HG03432 (cell line): ENCODE measurements around the gene PPTC7.

ENCODE experiments used
- ATAC-seq: cut with Tn5 transposase; IDR thresholded peaks from one replicate; pipeline ENCODE4 v1.9.1; 2021; ENCODE audit warnings: mild to moderate bottlenecking, moderate library complexity; ENCODE audit not compliant: unreplicated experiment

PPTC7 gene

DNA sequence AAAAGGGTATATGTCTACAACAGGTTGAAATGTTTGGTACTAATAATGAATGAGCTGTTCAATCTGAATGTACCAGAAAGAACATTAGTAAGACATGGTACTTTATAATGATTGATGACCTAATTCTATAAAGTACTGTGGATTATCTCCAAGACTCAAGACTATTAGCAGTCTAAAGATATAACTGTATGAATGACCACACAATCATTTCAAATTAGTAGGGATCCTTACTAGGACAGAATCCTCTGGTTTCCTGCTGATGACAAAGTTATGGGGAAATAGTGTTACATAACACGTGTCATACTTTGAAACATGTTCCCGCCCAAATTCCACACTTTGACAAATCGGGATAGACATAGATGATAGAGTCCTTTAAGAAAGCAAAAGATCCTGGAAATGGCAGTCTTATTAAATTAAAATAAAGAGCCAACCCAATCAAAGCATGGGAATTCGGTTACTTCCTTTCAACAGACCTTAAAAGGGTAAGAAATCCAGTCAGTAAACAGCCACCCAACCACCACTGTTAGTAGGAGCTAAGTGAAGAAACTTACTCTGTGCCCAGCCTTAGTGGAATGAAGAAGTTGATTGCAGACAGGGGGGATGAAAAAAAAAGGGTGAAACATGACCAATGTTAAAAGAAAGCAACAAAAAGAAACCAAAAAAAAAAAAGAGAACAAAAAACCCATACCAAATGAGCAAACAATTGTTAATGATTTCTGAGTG lies 84.0 kb downstream of the PPTC7 start:
- no peak for ATAC-seq
